Measurements from ENCODE around the gene NDFIP2.

DNA sequence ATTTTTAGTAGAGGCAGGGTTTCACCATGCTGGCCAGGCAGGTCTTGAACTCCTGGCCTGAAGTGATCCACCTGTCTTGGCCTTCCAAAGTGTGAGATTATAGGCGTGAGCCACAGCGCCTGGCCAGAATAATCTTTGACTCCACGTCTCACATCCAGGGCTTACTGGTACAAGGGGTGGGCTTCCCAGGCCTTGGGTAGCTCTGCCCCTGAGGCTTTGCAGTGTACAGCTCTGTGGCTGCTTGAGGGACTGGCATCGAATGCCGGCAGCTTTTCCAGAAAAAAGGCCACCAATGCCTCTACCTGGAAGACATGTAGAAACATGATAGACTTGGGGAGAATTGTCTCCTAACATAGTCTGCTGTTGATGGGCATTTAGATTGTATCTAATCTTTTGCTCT lies 57.8 kb downstream of the NDFIP2 start:
- TF ChIP-seq, protein P1, sequence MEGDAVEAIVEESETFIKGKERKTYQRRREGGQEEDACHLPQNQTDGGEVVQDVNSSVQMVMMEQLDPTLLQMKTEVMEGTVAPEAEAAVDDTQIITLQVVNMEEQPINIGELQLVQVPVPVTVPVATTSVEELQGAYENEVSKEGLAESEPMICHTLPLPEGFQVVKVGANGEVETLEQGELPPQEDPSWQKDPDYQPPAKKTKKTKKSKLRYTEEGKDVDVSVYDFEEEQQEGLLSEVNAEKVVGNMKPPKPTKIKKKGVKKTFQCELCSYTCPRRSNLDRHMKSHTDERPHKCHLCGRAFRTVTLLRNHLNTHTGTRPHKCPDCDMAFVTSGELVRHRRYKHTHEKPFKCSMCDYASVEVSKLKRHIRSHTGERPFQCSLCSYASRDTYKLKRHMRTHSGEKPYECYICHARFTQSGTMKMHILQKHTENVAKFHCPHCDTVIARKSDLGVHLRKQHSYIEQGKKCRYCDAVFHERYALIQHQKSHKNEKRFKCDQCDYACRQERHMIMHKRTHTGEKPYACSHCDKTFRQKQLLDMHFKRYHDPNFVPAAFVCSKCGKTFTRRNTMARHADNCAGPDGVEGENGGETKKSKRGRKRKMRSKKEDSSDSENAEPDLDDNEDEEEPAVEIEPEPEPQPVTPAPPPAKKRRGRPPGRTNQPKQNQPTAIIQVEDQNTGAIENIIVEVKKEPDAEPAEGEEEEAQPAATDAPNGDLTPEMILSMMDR (IDR thresholded peaks at IDR 0.05 in 2 of 3, conservative IDR thresholded peaks at IDR 0.05 in 1 of 3; ENCODE audit: borderline replicate concordance in 1 of 3, insufficient read depth in 1 of 3, low read depth in 2 of 3, low read length in 2 of 3), result no peak
- TF ChIP-seq, protein P2, sequence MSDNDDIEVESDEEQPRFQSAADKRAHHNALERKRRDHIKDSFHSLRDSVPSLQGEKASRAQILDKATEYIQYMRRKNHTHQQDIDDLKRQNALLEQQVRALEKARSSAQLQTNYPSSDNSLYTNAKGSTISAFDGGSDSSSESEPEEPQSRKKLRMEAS (IDR thresholded peaks at IDR 0.05), result no peak
- TF ChIP-seq, protein P3, sequence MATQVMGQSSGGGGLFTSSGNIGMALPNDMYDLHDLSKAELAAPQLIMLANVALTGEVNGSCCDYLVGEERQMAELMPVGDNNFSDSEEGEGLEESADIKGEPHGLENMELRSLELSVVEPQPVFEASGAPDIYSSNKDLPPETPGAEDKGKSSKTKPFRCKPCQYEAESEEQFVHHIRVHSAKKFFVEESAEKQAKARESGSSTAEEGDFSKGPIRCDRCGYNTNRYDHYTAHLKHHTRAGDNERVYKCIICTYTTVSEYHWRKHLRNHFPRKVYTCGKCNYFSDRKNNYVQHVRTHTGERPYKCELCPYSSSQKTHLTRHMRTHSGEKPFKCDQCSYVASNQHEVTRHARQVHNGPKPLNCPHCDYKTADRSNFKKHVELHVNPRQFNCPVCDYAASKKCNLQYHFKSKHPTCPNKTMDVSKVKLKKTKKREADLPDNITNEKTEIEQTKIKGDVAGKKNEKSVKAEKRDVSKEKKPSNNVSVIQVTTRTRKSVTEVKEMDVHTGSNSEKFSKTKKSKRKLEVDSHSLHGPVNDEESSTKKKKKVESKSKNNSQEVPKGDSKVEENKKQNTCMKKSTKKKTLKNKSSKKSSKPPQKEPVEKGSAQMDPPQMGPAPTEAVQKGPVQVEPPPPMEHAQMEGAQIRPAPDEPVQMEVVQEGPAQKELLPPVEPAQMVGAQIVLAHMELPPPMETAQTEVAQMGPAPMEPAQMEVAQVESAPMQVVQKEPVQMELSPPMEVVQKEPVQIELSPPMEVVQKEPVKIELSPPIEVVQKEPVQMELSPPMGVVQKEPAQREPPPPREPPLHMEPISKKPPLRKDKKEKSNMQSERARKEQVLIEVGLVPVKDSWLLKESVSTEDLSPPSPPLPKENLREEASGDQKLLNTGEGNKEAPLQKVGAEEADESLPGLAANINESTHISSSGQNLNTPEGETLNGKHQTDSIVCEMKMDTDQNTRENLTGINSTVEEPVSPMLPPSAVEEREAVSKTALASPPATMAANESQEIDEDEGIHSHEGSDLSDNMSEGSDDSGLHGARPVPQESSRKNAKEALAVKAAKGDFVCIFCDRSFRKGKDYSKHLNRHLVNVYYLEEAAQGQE (IDR thresholded peaks at IDR 0.05; ENCODE audit: low read depth), result no peak
- TF ChIP-seq SP1 (IDR thresholded peaks at IDR 0.05; ENCODE audit: low read depth), result no peak
- no peak for TF ChIP-seq EZH2 (IDR thresholded peaks at IDR 0.05)
- no peak for TF ChIP-seq ELF1 (IDR thresholded peaks at IDR 0.05; ENCODE audit: borderline replicate concordance, low read depth)

Data from HCT116 (cell line).